GM12801 (cell line): Measurements from ENCODE around the gene SLC7A6.

ENCODE experiments used
- TF ChIP-seq, protein P1 (sequence below): IDR thresholded peaks from one replicate; pipeline ENCODE4 v1.5.1; 2011; ENCODE audit warnings: control low read depth; ENCODE audit not compliant: insufficient read length; ENCODE audit errors: extremely low read depth

Gene SLC7A6

DNA sequence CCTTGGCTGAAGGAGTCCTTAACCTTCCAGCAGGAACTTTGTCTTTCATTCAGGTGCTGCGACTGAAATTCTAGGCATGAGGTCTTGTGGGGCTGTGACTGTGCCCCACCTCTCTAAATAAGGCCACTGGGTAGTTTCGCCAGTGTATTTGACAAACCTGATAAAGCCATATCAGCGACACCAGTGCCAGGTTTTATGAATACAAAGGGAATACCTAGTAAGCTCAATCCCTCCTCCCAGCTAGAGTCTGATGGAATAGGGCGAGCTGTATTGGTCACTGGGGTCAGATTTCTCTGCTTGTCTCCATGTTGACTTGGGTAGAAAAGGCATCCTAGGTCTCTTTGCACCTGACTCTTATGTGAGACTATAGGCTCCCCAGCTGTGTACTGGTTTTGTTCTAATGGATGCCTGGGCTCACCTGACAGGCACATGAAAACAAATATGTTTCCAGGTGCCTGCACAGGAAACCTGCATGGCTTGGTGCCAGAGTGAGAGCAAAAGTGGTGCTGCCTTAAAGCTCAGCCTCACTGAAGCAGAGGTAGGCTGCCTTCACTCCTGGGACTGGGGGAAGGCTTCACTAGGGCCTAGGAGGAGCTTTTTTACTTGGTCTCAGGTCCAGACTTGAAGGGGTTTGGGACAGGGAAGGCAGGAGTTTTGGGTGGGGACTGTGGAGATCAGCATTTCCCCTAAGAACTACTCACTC lies 8.3 kb downstream of the SLC7A6 start:
- TF ChIP-seq, protein P1, sequence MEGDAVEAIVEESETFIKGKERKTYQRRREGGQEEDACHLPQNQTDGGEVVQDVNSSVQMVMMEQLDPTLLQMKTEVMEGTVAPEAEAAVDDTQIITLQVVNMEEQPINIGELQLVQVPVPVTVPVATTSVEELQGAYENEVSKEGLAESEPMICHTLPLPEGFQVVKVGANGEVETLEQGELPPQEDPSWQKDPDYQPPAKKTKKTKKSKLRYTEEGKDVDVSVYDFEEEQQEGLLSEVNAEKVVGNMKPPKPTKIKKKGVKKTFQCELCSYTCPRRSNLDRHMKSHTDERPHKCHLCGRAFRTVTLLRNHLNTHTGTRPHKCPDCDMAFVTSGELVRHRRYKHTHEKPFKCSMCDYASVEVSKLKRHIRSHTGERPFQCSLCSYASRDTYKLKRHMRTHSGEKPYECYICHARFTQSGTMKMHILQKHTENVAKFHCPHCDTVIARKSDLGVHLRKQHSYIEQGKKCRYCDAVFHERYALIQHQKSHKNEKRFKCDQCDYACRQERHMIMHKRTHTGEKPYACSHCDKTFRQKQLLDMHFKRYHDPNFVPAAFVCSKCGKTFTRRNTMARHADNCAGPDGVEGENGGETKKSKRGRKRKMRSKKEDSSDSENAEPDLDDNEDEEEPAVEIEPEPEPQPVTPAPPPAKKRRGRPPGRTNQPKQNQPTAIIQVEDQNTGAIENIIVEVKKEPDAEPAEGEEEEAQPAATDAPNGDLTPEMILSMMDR, result no peak

DNA sequence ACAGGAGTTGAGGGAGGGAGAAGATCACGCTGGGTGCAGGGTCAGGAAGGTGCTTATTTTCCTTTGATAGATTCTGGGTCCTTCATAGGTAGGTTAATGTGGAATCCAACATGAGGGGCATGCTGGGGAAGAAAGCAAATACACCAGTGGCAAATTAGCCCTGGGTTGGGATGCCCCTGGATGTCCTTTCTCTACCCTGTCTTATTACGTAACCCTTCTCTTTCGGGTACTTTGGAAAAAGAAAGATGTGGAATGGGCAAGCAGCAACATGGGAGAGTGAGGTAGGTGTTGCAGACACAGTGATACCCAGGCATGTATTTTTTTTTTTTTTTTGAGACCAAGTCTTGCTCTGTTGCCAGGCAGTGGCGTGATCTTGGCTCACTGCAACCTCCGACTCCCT lies 9.1 kb downstream of the SLC7A6 start:
- TF ChIP-seq, protein P1, result no peak

DNA sequence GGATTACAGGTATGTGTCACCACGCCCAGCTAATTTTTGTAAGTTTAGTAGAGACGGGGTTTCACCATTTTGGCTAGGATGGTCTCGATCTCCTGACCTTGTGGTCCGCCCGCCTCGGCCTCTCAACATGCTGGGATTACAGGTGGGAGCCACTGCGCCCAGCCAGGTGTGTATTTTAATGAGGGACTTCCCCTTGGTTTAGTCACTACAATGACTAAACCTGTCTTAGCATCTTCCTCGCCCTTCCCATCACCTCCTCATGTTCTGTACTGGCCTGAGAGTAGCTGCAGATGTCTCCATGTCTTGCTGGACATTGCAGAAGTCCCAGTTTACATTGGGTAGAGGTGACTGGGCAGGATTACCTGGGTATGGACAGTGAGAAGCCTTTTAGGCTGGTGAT lies 9.6 kb downstream of the SLC7A6 start:
- TF ChIP-seq, protein P1, result no peak

DNA sequence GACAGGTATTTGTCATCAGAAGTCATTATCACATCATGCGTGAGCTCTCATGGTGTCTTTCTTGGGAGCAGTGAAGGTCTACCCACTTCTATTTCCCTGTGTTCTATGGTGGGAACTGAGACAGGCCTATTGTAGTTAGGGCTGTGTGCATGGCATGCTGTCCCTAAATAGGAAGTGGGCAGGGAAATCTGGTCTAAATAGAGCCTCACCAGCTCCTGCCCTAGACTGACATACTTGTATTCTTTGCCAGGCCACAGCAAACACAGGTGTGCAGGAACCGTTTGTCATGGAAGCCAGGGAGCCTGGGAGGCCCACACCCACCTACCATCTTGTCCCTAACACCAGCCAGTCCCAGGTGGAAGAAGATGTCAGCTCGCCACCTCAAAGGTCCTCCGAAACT lies 10.1 kb downstream of the SLC7A6 start:
- TF ChIP-seq, protein P1, result no peak

DNA sequence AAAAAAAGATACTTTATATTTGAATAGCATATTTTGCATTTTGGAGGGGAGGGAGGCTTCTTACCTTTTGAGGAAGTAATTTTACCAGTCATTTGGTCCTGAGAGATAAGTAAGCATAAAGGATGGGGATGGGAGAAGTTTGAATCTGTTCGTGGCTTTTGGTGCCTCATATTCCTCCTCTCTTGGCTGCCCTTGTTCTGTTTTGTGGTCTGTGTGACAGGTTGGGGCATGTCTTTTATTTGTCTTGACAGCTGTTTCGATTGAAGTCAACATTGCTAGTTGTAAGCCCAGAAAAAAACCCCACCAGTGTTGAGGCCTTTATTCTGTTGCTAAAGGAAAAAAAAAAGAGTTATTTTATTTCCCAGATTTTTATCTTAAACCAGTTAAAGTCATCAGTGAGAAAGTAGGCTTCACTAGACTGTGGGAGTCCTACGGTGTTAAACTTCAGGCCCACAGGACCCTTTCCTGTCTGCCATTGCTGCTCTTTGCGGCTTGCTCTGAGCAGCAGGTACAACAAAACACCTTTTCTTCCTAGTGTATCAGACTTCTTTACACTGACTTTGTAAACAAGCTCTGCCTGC lies 11.4 kb downstream of the SLC7A6 start:
- TF ChIP-seq, protein P1, result no peak

DNA sequence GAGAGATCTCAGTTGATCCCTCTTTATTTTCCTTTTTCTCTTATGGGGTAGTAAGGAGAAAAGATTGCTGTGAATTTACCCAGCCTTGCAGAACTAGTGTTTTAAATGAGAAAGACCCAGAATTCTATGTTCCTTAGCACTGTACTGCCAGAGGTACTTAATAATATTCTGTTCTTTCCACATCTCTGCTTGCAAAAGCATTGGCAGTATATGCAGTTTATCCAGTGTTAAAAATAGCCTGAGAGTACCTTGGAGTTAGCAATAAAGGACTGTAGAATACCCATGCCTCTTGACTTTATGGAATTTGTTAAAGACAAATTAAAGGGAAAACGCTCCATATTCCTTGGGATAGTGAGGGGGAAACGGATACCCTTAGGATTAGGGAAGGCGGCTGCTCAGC lies 11.9 kb downstream of the SLC7A6 start:
- TF ChIP-seq, protein P1, result no peak

DNA sequence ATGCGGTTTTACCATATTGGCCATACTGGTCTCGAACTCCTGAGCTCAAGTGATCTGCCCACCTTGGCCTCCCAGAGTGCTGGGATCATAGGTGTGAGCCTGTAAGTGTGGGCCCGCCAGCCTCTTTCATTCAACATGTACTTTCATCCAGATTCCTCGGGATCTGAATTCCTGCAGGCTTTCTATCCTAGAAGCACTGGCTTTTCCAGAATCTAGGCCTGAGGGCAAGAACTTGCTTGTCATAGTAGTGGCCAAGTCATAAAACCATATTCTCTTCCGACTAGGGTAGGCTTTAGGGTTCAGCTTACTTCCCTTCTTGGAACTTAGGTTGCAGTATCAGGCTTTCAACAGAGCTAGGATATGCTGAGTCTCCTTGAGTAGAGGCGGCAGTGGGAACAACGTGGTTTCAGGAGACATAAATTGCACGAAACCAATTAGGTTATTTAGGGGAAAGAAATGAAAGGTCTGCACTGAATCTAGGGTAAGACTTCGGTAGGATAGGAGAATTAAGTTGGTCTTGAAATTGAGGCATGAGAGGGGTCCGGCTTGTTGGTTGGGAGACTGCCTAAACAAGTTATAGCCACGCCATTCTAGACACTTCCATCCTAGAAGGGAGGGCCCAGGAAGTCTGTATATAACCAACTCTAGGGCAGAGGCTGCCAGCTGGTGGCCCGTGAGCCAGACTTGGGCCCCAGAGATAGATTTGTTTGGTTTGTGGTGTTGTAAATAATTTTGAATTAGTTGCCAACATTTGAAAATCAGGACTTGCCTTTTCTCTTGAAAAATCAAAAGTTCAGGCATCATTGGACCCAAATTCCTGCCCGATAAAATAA lies 15.6 kb downstream of the SLC7A6 start:
- TF ChIP-seq, protein P1, result no peak
